GM21390 (cell line): ENCODE measurements around the gene NTF3.

ENCODE experiments used
- ATAC-seq: cut with Tn5 transposase; IDR thresholded peaks from one replicate; pipeline ENCODE4 v1.9.1; 2021; ENCODE audit not compliant: unreplicated experiment

Gene NTF3

DNA sequence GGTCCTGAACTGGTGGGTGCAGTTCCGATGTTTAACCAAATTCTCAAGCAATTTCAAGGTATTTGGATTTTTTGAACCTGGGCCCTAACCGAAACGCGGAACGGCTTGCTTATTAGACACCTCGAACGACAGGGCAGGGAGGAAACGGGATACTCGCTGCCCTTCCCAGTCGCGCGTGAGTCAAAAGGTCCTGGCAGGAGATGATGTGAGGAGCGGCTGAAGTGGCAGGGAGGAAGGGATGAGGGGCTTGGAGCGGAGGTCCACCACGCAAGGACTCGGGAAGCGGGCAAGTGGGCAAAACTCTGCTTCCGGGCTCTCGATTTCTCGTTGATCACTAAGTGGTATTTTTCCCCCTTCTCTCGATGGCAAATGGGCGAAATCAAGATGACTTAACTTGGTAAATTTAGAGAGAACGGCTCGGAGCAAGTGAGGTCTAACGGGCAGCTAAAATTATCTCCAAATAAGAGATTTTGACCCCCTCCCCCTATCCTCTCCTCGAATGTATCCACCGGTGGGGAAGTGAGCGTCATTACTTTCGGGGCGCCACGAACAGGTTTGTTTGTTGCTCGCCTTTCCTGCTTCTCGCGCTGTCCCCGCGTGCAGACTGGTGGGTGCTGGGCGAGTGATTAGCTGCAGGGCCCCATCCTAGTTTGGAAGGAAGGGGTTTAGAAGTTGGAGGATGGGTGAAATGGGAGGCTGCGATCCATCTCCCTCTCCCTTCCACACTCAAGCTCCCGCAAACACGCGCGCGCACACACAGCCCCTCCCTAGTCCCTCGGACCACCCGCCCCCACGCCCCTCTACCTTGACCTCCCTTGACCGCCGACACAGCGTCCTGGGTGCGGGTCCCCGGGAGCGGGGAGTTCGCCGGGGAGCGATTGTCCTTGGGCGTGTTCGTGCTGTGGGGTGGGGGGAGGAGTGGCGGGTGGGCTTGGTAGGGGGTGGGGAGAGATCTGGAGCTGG is 986 bp upstream of the NTF3 start:
- ATAC-seq: no peak

GRCh38 chr12:5433081-5433844 is 1.4 kb downstream of the NTF3 start:
- no peak for ATAC-seq

DNA sequence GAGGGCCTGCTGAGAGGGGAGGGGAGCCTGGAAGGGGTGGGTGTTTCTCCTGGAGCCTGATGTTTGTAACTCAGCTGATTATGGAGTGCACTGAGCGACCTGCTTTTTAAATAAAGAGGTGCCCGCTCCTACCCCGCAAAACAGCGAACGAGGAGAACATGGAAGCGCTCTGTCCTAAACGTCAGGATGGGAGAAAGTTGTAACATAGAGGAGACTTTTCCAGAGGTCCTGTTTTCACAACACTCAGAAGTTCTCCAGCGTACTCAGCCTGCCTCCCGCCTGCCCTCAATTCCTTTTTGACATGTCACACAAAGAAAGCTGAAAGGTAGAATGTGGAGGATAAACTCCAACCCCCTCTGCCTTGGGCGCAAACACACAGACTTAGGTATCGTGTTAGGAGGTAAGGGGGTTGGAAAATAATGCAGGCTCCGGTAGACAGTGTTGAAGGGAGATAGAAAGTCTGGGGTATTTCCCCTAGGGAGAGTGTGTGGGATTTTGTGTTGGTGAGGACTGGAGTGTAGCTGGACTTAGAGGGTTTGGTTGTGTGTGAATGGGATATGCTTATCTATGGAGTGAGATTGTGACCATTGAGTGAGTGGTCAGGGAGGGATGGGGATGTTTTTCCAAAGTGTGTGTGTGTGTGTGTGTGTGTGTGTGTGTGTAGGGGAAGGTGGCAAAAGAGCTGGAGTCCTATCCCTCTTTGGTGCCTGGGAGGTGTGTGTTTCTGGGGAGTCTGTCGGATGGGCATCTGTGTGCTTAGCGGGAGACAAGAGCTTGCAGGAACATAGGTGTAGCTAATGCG is 2.1 kb downstream of the NTF3 start:
- no peak for ATAC-seq

GRCh38 chr12:5434647-5435560 is 3.0 kb downstream of the NTF3 start:
- no peak for ATAC-seq

DNA sequence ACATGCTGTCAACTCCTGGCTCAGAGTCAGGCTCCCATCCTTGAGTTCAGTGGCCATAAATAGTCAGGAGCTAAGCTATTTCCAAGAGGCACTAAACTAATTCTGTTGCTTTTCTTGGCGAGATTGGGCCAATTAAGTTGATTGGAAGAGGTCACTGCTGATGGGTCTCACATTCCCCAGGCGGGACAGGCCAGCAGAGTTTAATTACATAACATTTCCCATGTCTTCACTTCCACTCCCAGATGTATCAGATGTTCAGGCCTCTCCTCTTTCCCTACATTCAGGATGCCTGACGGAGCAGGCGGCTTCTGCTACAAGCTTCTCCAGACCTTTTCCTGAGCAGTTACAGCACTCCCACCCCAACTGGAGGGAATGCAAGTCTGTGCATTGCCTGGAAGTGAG is 5.3 kb downstream of the NTF3 start:
- ATAC-seq: no peak

DNA sequence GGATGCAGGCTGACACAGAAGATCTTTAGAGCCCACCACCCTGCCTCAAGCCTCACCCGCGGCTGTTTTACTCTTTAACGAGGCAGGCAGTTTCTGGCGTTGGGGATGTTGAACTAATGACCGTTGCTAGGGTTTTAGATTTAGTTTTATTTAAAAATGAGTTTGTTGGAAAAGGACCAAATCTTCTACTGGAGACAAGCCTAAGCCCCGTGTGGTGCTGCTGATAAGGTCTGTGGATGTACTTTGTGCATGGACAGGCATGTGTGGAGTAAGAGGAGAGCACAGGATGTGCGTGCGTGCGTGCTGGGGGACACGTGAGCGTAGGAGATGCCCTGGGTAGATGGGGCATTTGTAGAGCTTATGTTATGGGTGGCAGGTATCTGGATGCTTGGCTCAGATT is 5.7 kb downstream of the NTF3 start:
- ATAC-seq: no peak

GRCh38 chr12:5438671-5439200 is 6.8 kb downstream of the NTF3 start:
- no peak for ATAC-seq

- no peak for ATAC-seq
Observed at GRCh38 chr12:5439371-5439771, 7.5 kb downstream of the NTF3 start.

- no peak for ATAC-seq
Observed at GRCh38 chr12:5439788-5440300, 7.9 kb downstream of the NTF3 start.

DNA sequence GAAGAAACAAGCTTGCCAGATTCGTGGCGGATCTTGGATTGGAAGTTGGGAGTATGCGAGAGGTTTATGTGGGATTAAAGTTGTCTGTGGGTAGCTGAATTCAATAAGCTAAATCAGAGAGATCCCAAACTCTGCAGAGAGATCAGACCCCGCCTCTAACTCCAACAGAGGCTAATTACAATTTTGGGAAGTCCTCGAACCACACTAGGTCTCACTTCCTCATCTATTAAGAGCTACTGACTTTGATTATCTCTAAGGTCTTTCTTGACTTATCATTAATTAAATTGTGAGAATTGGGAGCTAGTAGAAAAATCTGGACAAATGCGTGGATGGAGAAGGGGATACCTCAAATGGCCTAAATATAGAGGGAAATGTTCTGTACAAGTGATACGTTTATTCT is 9.1 kb downstream of the NTF3 start:
- ATAC-seq: no peak

DNA sequence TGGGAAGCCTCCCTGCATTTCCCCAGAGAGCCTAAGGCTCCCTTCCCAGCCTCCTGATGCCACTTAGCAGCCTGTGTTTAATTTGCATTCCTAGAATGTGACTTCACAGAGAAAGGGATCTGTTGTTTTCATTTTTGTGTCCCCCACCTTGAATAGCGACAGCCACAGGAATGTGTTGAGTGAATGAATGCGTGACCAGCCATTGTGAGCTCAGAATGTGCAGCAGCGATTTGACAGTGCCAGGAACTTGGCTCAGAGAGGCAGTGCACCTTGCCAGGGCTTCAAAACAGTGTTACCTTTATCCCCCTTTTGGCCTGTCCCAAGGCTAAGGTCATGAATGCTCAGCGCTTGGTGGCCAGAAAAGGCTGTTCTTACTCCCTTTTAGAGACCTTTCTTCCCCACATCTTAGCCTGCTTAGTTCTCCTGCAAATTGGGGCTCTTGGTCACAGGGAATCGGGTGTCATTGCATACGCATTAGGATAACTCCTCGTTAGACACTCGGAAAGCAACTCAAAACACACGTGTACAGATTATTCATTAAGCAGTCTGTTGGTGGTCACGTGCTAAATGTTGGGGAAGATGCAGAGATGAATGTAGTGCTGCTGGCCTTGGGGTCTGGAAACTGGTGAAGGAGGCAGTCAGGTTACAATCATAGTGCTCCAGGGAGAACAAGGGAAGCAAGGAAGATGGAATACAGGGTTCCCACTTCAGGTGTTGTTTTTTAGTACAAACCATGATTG is 9.8 kb downstream of the NTF3 start:
- no peak for ATAC-seq

GRCh38 chr12:5442251-5443006 is 10.5 kb downstream of the NTF3 start:
- no peak for ATAC-seq

DNA sequence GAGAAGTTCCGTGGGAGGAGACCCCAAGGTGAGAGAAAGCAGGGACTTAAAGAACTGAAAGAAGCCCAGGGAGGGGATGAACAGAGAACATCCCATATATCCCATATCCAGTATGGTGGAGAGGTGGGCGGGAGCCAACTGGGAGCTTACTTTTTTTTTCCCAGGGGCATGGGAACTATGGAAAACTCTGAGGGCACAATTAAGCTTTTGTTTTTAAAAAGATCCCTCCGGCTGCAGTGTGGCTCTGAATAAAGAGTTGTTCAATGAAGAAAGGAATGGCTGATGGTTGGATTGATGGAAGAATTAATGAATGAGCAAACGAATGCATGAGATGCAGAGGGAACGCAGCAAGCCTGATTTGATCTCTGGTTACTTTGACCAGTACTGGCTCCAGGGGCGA is 12.6 kb downstream of the NTF3 start:
- ATAC-seq: no peak

- ATAC-seq: no peak
Observed at GRCh38 chr12:5447320-5447719, 15.4 kb downstream of the NTF3 start.

DNA sequence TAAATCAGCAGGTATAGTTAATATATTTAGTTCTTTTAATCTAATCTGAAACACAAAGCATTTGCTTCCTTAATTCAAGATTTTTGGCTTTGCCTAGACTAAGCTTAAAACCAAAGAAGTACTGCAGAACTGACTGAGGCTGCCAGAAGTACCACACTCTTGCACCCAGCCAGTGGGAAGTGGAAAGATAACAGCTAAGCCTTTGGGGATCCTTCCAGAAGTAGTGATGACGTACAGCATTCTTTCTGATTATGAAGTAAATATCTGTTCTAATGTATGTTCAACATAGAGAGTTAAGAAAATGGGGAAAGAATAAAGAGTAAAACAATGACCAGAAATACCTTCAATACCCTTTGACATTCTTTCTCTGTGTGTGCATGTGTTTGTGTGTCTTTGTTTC is 19.3 kb downstream of the NTF3 start:
- ATAC-seq: no peak

DNA sequence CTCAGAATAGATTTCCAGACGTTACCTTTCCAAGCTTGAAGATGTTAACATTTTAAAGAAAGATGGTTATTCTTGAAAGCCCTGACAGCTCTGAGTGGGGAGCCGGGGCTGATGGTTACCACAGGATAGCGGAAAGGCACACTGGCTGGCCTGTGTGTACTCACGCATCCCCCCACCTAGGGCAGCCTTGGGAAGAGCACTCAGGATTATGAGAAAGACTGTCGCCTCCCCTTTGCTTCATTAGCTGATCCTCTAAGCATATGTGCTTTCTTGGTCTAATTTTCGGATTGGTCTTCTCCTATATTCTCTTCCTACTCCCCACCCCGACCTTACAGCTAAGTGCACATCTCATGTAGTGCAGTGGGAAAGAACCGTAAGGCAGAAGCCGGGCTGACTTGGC is 20.7 kb downstream of the NTF3 start:
- no peak for ATAC-seq

- no peak for ATAC-seq
Observed at GRCh38 chr12:5453466-5453865, 21.6 kb downstream of the NTF3 start.

GRCh38 chr12:5455045-5455444 is 23.1 kb downstream of the NTF3 start:
- no peak for ATAC-seq
